GM19468 (cell line): ENCODE measurements around the gene CHD8.
"Not testable (repeated sequence)": the region's sequence is repeated elsewhere in the genome, so short reads cannot be mapped to it uniquely, and the experiment has no call there.

Experiments used
- ATAC-seq: cut with Tn5 transposase; IDR thresholded peaks from one replicate; pipeline ENCODE4 v1.9.1; 2021; ENCODE audit warnings: mild to moderate bottlenecking, moderate library complexity, moderate number of reproducible peaks; ENCODE audit not compliant: unreplicated experiment; ENCODE audit errors: extremely low read depth

CHD8 gene

GRCh38 chr14:21442657-21443056 lies 13.3 kb downstream of the CHD8 start:
- ATAC-seq: not testable (repeated sequence)

DNA sequence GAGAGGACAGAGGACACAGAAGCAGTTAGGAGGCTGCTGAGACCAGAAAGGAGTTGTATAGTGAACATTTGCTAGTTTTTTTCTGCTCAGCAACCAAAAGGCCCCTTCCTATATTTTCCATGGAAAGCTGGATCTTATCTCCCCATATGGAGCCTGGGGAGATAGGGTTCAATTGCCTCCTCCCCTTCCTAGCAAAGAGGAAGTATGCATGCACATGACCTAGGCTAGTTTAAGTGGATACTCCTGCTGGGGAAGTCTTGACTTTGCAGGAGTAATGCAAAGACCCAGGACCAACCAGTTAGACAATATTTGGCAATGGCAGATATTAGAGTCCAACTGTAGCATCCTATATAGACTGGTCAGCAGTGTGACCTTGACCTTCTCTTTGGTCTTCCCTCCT lies 15.1 kb downstream of the CHD8 start:
- no peak for ATAC-seq

- ATAC-seq: peak; percentile 93
These were observed 18.6 kb downstream of the CHD8 start for GRCh38 chr14:21437063-21437901.

- ATAC-seq: no peak
These were observed 19.3 kb downstream of the CHD8 start for GRCh38 chr14:21436567-21437062.

- no peak for ATAC-seq
These were observed 24.8 kb downstream of the CHD8 start for GRCh38 chr14:21431126-21431525.

DNA sequence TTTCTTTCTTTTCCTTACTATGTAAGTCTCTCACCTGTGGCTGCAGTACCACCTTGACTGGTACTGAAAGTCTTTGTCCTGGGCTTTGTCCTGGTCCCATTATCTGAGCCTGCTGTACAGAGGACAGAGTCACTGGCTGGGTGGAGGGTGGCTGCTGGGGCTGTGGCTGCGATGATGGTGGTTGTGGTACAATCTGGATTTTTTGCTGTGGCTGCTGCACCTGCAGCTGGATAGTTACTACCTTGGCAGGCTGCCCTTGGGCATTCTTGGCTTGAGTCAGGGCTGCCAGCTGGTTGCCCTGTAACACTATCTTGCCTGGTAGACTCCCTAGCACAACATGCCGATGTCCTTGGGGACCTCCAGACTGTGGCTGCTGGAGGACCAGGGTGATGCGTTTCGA lies 27.0 kb downstream of the CHD8 start:
- no peak for ATAC-seq

DNA sequence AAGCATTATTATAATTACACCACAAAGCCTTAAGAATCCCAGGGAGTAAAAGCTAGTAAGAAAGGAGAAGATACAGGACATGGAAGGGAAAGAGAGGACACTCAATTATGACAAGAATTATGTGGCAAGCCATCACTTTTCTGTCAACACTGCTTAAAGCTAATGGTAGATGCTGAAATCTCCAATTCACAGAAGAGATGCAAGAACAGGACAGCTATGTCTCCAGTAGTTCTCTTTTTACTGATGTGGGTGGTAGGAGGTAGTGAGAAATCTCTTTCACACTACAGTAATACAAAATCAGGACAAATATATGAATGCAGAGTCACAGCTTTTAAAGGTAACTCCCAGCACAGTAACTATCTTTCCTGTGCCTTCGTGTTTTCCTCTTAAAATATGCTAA lies 29.2 kb downstream of the CHD8 start:
- no peak for ATAC-seq

DNA sequence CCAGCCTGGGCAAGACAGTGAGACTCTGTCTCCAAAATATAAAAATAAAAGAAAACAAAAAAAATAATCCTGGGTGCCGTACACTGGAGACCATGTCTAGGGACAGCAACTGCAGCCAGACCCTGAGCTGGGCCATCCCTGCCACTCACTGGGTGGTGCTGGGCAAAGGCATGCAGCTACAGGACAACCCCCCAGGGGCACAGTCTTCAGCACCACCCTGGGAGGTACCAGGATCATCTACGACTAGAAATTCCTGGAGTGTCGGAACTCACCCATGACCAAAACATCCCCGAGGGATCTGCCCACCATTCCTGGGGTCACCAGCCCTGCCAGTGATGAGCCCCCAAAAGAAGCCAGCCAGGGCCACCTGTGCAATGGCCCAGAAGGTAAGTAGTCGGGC lies 36.4 kb downstream of the CHD8 start:
- ATAC-seq: no peak

GRCh38 chr14:21415329-21415728 lies 40.6 kb downstream of the CHD8 start:
- ATAC-seq: no peak

DNA sequence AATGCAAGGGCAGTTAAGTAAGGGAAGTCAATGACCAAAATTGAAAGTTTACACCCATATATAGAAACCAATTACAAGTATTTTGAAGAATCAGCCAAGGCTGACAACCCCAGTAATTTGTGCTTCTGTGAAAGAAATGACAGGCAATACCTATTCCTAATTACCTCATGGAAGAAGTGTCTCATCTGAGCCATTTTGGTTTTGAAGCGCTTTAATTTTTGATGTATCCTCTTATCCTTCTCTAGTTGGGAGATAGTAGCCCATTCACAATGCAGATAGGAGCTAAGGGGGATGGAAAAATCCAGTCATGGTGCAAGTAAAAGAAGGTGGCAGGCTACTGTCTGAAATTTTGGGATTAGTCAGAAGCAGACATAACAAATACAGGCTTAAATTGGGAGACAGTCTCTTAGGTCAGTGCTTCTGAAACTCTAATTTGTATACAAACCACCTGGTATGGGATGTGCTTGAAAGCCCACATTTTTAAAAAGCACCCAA lies 41.7 kb downstream of the CHD8 start:
- no peak for ATAC-seq

DNA sequence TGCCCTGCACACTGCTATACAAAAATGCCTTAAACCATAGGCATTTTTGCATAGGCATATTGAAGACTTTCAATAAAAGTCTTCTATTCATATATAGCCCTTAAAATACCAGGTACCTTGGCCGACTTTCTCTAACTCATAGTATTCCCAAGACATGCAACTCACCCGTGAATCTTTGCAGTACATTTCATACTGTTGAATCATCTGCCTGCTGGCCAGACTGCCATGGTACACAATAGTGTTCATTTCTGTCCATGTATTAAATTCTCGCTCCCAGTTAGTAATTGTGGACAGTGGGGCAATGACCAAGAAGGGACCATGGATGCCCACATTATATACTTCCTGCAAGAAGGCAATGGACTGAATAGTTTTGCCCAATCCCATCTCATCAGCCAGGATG lies 47.8 kb downstream of the CHD8 start:
- ATAC-seq: no peak

GRCh38 chr14:21406213-21406612 lies 49.7 kb downstream of the CHD8 start:
- ATAC-seq: no peak

DNA sequence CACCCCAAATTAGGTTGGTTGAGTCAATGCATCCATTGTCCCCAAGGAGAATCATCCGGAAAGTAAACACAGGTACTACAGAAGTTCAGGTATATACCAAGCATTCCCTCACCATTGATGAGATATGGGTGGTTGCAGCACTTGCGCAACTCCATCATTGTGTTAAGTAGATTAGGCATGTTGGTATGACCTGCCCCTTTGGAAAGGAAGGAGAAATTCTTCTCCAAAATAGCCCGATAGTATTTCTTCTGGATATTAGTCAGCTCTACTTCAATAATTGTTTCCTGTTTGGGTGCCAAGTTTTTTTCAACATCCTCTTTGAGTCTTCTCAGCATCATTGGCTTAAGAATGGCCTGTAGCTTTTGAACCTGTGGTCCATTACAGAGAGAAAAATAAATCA lies 50.8 kb downstream of the CHD8 start:
- no peak for ATAC-seq

- no peak for ATAC-seq
These were observed 56.5 kb downstream of the CHD8 start for GRCh38 chr14:21399311-21399870.

DNA sequence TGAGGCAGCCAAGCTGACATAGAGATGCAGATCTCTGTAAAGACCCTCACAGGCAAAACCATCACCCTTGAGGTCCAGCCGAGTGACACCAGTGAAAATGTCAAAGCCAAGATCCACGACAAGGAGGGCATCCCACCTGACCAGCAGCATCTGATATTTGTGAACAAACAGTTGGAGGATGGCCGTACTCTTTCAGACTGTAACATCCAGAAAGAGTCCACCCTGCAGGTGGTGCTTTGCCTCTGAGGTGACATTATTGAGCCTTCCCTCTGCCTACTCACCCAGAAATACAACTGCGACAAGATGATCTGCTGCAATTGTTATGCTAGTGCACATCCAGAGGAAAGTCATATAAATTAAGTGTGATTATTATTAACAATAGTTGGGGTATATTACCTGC lies 57.0 kb downstream of the CHD8 start:
- no peak for ATAC-seq

DNA sequence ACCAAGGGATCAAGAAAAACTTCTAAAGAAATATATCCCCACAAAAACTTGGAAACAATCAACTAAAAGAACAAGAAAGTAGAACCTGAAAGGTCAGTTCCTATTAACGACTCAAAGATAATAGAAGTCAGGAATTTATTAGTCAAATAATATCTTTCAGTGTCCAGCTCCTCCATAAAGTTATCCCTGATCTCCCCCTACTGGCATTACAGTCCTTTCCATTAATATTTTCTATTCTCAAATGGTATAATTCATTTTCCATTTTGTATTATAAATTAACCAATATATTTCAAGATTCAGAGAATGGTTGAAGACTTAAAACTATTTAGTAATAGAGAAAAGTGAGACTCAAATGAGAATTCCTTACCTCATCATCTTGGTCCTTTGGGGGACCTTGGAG lies 60.5 kb downstream of the CHD8 start:
- ATAC-seq: no peak

DNA sequence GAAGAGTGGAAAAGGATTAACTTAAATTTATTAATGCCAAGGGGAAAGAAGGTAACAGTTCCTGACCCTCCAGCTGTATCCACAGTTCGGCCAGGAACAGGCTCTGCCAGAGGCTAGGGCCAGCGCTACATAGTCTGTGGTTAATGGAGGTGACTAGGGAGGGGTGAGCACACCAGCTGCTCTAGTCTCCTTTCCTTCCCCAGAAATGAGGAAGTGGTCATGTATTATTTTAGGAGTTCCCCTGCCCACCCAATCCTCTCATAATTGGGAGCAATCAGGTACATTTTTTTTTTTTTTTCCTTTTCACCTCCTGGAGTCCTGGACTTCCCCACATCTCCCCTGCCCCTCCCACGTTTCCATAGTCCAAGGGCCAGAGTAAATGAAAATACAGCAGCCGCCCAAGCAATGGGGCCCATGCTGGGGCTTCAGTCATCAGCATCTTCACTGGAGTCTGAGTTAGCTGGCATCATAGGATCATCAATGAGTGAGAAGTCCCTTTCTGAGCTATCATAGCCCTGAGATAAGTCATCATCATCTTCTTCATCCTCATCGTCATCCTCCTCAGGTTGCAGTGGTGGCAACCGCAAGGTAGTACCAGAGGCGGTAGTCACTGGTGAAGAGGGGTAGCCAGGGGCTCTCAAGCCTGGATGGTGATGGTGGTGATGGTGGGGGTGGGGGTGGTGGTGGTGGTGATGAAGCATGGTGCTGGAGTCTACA lies 70.6 kb downstream of the CHD8 start:
- ATAC-seq: no peak

DNA sequence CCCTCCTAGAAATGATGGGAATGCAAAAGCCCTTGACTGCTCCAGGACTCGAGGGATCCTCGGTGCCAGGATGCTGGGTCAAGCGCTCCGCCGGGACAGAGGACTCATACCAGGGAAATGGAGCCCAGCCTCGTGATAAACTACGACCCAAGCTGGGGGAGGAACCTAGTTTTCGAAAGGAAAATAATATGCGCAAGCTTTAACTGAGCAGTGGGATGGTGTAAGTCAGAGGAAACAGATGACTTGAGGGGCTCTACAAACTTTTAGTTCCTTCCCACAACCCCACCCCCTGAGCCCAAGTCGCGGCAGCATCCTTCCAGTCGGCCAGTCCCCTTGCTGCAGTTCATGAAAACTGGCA lies 71.5 kb downstream of the CHD8 start:
- peak; percentile 4 for ATAC-seq

DNA sequence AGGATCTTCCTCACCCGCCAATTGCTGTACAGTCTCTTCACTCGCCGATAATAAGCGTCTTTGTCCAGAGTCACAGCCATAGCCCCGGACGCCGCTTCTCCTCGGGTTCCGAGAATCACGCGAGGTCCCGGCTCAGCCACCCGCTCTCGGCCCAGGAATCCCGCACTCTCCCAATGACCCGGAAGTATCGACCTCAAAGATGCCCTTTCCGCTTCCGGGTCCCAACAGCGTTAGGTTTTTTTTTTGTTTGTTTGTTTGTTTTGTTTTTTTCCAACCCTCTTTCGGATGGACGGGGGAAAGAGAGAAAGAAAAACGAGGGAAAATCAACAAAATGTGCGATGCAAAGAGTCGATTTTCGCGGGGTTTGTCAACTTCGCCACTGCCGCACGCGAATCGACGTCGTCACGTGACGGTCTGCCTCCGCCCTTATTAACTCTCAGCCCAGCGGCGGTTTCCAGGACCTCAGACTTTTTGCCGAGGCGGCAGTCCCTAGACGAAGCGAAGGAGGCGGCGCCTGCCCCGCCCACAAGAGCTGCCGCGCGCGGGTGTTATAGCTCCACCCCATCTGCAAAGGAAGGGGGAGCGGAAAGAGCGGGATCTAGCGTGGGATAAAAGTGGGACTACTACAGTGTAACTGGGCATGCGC lies 72.0 kb downstream of the CHD8 start, which contains the start of gene SUPT16H:
SUPT16H (minus strand) TSS at position 172 of the 646 bp plus-strand sequence; CDS start at position 80, 92 bp downstream.
- ATAC-seq: peak; percentile 70
